GM18507 (cell line): Measurements from ENCODE around the gene TYW3.

Experiments used
- DNase-seq: peaks from one replicate; pipeline ENCODE4 v3.0.0; 2011; ENCODE audit warnings: low read depth; ENCODE audit not compliant: insufficient read length; ENCODE audit errors: extremely low spot score
- FAIRE-seq: peaks from 2 replicates; lab custom pipeline; 2011; peaks lifted over from hg19 to GRCh38; lab: Jason Lieb, UNC

Gene TYW3, protein sequence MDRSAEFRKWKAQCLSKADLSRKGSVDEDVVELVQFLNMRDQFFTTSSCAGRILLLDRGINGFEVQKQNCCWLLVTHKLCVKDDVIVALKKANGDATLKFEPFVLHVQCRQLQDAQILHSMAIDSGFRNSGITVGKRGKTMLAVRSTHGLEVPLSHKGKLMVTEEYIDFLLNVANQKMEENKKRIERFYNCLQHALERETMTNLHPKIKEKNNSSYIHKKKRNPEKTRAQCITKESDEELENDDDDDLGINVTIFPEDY

DNA sequence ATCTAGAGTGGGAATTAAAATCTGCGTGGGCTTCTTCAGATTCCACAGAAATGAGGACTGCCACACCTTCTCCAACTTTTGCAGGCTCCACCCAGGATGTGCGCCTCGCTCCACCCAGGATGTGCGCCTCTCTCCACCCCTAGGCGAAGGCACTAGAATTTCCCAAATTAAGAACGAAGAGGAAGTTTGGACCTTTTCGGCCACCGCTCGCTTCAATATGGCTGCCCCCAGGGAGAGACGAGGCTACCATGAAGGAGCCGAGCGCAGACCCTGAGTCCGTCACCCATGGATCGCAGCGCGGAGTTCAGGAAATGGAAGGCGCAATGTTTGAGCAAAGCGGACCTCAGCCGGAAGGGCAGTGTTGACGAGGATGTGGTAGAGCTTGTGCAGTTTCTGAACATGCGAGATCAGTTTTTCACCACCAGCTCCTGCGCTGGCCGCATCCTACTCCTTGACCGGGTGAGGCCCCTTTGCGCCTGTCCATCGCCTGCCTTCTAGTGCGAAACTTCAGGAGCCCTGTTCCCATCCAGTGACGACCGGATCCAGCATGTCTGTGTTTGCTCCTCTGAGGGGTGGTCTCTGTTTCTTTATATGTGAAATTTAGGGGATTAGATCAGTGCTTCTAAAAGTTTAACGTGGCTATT lies at the start of gene TYW3, which contains the start of gene CRYZ:
TYW3 (plus strand) TSS at position 193 of the 644 bp plus-strand sequence; CDS start at position 286, 93 bp downstream.
CRYZ (minus strand) TSS at position 91 of the 644 bp plus-strand sequence. CDS start 8,229 bp downstream, outside the sequence.
- no peak for DNase-seq
- peak; percentile 95 for FAIRE-seq

DNA sequence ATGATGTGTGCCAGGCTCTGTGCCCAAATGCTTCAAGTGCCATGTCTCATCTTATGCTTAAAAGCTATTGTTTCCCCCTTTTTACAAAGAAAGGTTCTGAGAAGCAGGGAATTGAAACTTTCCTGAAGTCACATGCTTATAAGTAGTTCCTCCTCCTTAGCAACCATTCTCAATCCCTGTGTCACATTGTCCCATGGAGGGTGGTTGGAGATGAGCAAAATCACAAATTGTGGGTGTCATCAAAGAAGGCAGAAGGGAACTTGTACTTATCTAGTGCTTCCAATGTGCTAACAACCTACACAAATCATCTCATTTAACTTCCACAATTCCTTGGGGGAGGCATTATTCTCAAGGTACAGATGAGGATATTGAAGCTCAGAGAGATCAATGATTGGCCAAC lies 49.3 kb upstream of the TYW3 start:
- FAIRE-seq (no peak), DNase-seq (no peak)

DNA sequence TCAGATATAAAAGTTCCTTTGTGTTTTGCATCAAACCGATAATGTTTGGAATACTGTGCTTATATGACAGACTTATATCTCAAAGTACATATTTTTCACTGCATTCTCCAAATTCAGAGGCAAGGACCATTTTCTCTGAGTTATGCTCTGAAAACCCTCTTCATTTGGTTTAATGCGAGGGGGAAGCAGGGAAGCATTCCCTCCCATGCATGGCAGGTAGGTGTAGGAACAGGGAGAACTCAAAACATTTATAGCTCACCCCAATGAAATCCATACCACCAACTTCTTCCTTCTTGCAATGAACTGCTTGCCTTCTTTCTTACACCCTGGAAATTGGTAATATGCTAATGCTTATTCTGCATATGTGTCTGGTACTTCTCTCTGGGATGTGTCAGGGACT lies 48.7 kb upstream of the TYW3 start:
- no peak for FAIRE-seq
- no peak for DNase-seq

DNA sequence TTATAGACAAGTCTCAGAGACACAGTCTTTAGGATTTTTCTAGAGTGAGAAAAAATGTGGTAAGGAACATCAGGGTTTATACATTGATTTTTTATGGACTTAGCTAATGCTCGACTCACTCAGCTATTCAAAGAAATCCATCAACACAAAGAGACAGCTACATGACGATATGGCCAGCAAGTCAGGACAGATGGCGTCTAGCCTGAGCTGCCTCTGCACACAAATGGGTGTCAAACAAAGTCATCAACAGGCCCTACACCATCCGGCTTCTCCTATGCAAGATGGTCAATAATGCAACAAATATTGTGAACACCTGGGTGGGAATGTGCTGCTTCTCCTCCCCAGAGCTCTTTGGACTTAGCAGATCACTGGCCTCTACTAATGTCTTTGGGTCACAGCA lies 46.0 kb upstream of the TYW3 start:
- FAIRE-seq = no peak

DNA sequence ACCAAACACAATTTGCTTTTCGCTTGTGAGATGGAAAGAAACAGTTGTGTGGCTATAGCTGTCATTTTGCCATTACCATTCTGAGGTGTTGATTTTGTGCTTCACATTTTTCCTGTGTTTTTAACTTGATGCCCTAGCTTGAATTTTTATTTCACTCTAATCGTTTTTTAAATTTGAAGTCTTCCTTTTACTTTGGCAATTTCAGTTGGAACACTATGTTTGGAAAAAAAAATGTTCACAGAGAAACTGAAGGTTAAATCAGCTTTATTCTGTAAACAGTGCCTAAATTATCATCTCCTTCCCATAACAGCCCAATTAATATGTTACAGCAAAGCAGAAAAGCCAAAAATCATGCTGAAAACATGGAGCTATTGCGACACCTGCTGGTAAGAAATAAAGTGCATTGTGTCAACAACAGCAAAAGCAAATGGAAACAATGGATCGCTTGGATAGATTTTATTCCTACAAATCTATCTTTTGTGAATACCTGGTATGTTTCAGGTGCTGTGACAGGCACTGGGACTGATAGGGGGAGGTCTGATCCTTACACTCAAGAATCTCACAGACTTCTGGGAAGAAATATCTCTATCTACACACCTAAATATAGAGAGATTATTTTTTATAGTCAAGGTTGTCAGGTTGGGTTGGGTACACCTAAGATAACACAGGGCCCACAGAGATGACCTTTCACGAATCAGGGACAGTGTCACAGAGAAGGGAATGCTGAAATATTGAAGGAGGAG lies 43.2 kb upstream of the TYW3 start:
- DNase-seq (no peak), FAIRE-seq (peak; percentile 79)

More for the DNA sequence above, 46.0 kb upstream of the TYW3 start:
- no peak for DNase-seq

DNA sequence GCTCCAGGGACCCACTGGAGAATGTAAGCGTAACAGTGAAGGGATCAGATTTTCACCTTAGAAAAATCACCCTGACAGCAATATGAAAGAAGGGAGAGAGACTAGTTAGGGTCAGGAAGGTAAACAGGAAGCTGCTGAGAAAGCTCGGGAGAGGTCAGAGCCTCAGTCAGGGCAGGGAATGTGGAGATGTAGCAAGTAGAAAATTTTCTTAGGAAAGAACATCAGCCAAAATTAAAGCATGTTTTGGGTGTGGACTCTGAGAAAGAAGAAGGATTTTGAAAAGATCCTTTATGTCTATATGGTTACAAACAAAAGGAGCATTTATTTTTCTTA lies 42.6 kb upstream of the TYW3 start:
- no peak for DNase-seq
- FAIRE-seq = no peak

DNA sequence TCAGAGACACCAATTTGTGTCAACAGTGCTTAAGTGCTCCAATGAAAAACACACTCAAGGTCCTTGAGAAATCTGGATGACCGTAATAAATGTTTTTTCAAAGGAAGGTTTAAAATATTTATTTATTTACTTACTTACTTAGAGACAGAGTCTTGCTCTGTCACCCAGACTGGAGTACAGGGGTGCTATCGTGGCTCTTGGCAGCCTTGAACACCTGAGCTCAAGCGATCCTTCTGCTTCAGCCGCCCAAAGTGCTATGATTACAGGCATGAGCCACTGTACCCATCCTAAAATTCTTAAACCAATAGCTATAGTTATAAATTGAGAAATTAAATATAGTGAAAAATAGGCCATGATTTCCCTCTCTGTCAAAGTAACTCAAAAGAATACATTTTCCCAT lies 42.0 kb upstream of the TYW3 start:
- FAIRE-seq (no peak), DNase-seq (no peak)

DNA sequence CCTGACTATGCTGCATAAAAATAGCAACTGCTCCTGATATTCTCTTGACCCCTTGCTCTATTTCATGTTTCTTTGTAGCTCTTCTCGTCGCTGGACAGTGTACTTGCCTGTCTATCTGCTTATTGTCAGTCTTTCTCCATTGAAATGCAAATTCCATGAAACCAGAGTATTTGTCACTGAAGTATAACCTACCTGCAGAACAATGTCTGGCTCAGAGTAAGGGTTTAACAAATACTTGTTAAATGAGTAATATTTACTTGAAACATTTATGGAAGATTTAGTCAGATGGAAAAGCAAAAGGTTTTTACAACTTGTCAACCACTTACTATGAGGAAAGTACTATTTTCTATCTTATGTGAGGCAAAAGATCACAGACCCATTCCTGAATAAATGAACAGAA lies 39.5 kb upstream of the TYW3 start:
- DNase-seq (no peak), FAIRE-seq (no peak)

DNA sequence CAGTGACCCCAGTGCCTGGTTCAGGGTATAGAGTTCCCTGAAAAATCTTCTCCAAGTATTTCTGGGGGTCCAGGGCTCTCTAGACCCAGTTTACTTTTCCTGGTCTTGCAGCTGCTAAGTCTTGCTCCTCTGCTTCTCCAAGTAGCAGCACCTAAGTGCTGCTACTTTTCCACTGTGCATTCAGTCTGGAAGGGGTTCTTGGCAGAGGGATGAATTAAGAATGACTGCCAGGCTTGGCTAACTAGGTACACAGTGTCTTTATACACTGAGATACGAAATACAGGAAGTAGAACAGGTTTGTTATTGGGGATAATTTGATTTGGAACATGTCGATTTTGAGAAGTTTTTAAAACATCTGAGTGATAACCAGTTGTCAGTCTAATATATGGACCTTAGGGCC lies 35.1 kb upstream of the TYW3 start:
- no peak for FAIRE-seq
- no peak for DNase-seq

DNA sequence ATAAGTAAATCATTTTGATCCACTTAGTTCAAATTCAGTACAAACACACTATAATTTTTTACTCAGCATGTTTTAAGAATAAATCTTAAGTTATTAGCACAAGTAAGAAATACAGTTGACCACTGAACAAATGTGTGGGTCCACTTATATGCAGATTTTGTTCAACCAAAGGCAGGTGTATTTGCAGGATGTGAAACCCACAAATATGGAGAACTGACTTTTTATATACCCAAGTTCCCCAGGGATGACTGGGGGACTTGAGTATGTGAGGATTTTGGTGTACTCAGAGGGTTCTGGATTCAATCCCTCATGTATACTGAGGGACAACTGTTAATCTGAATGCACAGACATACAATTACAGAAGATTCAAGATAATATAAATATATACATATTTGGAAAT lies 33.6 kb upstream of the TYW3 start:
- no peak for DNase-seq
- FAIRE-seq = no peak

DNA sequence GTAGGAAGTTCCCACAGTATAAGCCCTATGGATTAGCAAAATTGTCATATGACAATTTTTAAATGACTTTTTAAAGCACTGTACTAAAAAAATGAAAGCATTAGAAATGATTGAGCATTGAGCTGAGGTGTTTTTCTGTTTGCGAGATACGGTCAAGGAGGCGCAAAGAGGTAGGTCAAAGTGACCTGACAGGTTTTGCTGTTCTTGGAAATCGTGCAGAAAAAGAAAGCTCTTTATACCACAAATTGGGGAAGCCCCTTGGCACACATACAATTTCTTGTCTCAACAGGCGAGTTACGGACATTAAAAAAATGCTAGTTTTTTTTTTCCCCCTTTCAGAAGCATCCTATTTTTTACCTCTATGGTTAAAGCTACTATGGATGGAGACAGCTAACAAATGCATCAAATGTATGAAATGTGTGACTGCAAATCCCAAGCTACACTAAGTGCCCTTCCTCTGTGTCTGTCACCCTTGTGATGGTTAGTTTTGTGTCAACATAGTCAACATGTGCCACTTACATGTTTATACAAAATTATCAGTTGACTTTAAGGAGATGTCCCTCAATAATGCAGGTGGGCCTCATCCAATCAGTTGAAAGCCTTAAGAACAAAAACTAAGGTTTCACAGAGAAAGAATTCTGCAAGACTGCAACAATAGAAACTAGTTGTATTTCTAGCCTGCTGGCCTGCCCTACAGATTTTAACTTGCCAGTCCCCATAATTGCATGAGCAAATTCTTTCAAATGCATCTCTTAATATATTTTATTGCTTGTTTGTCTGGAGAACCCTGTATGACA lies 29.4 kb upstream of the TYW3 start:
- FAIRE-seq (no peak), DNase-seq (no peak)

DNA sequence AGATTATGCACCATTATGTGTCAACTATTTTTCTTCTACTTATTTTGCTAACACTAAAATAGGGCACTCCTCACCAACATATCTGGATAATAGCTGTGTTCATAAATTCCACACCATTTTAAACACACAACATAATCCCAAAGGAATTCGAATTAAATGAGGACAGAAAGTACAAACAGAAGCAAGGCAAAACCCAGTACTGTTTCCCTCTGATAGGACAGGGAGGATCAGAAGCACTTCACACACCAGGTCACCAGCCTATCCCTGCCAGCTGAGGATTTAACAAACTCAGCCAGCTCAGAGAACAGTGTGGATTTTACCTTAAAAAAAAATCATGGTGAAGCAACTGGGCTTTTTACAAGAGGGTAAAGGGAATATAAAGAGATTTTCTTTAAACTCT lies 20.1 kb upstream of the TYW3 start:
- DNase-seq = no peak
- no peak for FAIRE-seq

DNA sequence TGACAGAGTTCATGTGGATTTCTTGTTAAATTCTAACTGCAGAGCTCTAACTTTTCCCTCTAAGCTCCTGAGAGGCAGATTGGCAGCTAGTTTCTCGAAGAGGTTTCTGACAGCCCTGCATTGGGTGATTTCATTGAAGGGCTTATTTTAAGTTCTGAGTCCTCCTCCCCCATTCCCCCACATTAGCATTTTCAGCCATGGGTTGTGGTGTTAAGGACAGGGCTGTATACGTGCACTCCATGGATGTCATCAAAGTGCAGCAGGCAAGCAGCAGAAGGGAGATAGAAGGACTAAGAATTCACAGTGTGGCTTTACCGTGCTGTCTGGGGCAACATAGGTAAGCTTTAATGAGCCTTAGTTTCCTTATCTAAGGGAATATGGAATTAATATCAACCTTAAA lies 19.1 kb upstream of the TYW3 start:
- FAIRE-seq (peak; percentile 9), DNase-seq (no peak)

DNA sequence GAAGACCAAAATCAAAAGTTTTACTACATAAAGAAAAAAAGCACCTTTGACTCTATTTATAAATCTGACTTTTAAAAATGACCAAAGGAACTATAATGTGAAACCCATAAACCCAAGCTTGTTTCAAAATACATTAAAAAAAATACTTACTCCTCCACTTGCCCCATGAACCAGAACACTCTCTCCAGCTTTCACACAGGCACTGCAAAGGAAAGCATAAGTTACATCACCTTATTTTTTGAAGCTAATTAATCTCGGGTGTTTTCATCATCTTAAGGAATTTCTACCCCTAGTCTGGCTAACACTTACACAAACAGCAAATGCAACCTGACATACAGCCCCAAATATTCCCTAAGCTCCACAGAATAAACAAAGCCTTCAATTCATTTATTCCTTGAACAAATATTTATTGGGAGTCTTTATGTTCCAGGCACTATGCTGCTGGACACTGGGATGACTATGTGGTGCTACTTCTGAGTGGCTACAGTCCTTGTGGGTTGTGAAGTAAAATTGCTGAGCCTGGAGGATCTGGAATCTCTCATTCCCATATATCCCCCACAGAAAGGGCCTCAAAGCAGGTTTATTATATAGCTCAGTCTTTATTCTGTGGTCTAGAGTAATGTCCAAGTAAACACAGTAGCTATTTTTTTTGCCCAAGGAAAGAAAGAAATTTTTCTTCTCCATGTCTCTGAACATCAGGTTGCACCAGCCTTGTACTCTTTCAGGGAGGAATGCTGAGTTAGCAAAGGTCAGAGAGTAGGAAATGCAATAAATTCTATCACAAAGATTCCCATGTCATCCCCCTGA lies 18.3 kb upstream of the TYW3 start:
- DNase-seq (no peak), FAIRE-seq (no peak)

DNA sequence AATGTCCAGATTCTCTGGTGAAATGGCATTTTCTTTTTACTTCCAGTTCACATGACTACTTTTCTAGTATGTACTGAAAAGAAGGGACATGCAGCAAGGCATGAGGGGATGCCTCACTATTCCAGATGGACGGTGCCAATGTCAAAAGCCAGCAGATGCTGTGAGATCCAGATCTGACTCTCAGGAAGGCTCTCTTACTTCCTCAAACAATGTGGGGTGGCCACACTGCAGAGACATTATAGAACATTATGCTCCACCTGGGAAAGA lies 17.8 kb upstream of the TYW3 start:
- no peak for DNase-seq
- no peak for FAIRE-seq

DNA sequence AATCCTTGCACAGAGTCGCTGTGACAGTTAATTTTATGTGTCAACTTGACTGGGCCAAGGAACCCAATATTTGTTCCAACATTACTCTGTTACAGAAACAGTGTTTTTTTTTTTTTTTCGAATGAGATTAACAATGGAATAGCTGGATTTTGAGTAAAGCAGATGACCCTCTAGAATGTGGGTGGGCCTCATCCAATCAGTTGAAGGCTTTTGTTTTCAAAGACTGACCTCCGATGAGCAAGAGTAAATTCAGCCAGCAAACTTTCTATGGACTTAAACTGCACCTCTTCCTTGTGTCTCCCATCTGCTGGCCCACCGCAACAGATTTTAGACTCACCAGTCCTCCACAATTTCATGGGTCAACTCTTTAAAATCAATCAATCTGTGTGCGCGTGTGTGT lies 17.1 kb upstream of the TYW3 start:
- FAIRE-seq = no peak
- no peak for DNase-seq

DNA sequence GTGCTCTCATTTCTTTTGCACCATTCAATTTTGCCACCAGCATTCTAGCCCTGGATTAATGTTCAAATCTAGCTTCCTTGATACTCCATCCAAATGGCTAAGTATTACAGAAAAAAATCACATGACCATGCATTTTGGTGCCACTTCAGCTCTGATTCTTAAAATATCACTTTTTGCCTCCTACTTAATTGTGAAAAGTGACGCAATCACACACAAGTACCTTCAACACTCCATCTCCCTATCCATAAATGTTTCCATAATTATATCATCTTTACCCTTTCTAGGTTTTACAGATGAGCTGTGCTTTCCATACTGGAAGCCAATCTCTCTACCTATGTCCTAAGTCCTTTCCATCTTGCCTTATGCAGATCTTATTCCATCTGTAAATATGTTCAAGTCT lies 16.1 kb upstream of the TYW3 start:
- FAIRE-seq (no peak), DNase-seq (no peak)

DNA sequence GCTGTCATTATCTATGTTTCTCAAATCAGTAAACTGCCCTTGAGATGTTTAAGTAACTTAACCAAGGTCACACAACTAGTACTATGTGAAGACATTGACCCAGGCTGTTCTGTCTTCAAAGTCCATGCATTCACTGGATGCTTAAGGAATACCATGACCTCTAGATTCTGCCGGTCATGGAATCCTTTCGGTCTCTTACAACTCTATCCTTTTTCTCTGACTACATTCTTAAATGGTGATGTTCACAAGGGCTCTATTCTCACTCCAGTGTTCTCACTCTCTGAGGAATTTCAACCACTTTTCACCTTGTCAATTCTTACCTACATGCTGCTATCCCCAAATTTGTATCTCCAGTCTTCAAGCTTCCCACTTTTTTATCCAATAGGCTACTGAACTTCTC lies 15.3 kb upstream of the TYW3 start:
- no peak for DNase-seq
- no peak for FAIRE-seq

DNA sequence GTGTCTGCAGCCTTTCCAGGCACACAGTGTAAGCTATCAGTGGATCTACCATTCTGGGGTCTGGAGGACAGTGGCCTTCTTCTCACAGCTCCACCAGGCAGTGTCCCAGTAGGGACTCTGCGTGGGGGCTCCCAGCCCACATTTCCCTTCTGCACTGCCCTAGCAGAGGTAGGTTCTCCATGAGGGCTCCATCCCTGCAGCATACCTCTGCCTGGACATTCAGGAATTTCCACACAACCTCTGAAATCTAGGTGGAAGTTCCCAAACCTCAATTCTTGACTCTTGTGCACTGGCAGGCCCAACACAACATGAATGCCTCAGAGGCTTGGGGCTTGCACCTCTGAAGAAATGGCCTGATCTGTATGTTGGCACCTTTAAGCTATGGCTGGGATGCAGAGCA lies 6.9 kb upstream of the TYW3 start:
- no peak for FAIRE-seq
- DNase-seq = no peak

DNA sequence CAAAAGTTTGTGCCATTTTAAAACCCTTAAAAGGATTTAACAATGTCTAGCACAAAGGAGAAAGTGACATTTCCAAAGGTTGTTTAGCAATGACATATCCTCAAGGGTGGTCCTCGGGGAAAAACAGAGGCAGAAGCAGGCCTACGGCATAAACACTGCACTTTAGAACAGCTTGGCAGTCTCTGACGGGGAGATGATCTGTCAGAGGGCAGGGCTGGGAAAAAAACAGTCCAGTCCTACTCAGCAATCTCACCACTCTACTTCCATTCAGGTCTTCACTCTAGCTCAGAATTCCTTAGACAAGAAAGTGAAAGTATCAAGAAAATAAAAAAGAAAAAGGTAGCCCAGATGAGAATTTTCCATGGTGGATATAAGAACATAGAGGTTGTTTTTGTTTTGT lies 4.2 kb upstream of the TYW3 start:
- DNase-seq (no peak), FAIRE-seq (no peak)
